ENCODE measurements around the gene SEMA4D.

SEMA4D gene

GRCh38 chr9:89413963-89414638 is 83.8 kb downstream of the SEMA4D start:
- DNase-seq (ENCODE audit: low read depth in 2 of 2), result no peak

DNA sequence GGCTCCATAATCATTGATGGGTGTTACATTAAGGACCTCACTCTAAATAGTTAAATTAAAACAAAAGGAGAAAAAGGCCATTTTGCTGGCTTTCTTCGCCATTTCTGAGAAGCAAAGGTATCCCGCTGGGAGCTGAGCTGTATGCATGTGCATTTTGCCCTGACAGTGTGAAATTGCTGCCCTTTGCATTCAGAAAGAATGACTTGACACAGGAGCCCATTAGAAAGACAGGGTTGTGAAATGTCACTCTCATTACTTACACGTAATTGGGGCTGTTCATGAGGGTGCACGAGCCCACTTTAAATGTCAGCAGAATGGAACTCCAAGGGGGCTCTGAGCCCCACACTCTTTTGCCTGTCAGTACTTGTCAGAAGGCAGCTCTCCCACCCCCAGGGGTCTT is 85.0 kb downstream of the SEMA4D start:
- DNase-seq (ENCODE audit: low read depth in 2 of 2), result no peak

GRCh38 chr9:89412541-89412940 is 85.4 kb downstream of the SEMA4D start:
- no peak for DNase-seq (ENCODE audit: low read depth in 2 of 2)

DNA sequence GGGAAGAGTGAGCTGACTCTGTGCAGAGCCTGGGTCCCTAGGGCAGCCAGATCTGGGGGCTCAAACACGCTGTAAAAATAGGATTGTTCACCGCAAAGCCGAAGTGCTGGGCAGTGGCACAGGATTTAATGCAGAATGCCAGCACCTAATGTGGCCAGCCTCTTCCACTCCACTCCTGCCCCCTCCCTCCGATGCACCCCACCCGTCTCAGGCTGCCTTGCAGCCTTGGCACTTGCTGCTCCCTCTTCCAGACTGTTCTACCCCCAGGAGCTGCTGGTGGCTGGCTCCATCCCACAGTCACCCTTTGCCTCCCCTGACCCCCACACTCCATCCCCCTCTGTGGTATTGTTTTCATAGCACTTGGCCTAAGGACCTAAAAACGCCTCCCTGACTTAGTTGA is 86.2 kb downstream of the SEMA4D start:
- DNase-seq (ENCODE audit: low read depth in 2 of 2), result no peak

DNA sequence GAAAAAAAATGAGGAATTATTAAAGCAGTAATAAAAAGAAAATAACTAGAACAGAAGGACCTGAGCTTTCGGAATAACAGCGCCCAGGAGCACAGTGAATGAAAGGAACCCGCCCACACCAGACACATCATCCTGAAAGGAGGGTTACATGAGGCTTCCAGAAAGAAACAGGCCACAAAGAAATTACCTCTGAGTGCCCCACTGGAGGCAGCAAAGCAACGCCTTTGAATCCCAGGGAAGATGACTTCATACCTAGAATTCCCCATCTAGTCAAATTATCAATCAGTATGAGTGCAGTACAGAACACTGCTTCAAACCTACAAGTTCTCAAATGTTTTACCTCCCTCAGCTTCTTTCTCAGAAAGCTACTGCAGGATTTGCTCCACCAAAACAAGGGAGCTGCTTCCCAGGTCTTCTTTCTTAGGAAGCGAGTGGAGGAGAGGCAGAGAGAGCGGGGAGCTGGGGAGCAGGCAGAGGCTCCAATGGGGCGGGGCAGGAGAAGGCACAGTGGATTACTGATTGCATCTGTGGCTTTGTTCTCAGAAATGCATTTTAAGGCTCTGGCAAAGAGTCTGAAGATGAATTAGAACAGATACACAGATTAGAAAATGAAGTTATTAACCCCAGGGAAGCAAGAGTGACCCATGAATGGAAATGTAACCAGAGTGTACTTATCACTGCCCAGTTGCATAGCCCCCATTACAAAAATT is 87.1 kb downstream of the SEMA4D start:
- no peak for DNase-seq (ENCODE audit: low read depth in 2 of 2)

- DNase-seq (ENCODE audit: low read depth in 2 of 2), result no peak
These were observed 87.9 kb downstream of the SEMA4D start for GRCh38 chr9:89410022-89410421.

DNA sequence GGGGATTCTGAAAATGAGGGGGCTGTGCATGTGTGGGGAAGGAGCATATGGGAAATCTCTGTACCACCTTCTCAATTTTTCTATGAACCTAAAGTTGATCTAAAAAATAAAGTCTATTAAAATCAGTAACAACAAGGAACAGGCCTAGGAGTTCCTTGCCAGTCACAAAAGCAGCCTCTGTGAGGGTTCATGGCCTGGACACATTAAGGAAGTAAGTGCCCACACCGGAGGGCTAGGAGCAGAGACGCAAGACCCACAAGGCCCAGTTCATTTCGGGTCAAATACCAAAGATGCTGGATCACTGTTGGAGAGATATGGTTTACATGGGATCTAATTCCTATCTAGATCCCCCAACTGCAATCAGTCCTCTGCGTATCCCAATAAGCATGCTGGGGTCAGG is 88.4 kb downstream of the SEMA4D start:
- DNase-seq (ENCODE audit: low read depth in 2 of 2), result no peak

GRCh38 chr9:89408628-89409101 is 89.2 kb downstream of the SEMA4D start:
- DNase-seq (ENCODE audit: low read depth in 2 of 2), result peak in 1 of 2 donors; percentile 57

DNA sequence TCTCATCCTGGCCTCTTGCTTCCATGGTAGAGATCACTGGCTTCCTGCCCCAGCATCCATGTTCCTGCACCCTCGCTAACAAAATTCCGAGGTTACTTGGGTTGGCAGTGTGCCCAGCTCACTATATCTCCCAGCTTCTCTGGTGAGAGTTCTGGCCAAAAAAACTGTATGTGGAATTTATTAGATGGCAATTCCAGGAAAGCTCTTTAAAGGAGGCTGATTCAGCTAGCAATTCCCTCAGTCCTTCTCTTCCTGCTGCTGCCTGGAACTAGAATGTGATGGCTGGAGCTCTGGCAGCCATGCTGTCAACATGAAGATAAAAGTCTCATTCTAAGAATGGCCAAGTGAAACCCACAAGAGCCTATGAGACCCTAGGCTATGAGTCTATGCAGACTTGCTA is 90.8 kb downstream of the SEMA4D start:
- DNase-seq (ENCODE audit: low read depth in 2 of 2), result no peak

GRCh38 chr9:89405826-89406225 is 92.1 kb downstream of the SEMA4D start:
- DNase-seq (ENCODE audit: low read depth in 2 of 2), result no peak

DNA sequence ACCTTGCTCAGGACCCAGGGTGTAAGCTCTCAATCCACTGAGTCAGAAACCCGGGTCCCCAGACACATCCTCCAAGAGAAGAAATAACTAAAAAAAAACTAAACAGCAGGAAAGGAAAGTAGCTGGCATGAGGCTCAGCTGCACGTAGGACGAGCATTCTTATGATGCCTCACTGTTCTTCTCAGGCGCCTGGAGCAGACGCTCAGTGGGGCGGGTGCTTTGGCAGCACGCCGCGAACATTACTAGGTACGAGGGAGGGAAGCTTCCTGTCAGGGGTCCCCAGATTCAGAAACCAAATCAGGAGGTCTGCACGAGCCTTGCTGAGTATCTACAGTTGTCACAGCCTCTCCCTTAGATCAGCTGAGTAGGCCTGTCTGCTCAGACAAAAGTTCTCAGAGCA is 93.8 kb downstream of the SEMA4D start:
- no peak for DNase-seq (ENCODE audit: low read depth in 2 of 2)

GRCh38 chr9:89402695-89403427 is 95.1 kb downstream of the SEMA4D start:
- DNase-seq (ENCODE audit: low read depth in 2 of 2), result no peak

- DNase-seq (ENCODE audit: low read depth in 2 of 2), result no peak
These were observed 97.4 kb downstream of the SEMA4D start for GRCh38 chr9:89400403-89401116.

DNA sequence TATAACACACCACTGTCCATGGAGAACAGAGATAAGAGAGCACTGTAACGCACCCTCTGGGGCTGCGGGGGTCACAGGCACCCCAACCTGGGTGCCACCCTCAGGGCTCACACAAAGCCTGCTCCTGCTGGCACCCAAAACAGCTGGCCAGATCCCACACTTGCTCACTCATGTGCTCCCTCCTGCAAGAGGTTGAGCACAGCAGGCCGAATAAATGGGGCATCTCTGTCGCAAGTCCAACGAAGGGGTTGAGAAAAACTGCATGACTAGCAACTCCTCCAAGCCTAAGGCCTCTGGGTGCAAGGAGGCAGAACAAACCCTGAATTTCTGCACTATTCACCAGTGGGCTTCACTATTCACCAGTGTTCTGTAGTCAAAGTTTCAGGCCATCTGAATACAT is 99.3 kb downstream of the SEMA4D start:
- DNase-seq (ENCODE audit: low read depth in 2 of 2), result no peak

- DNase-seq (ENCODE audit: low read depth in 2 of 2), result no peak
These were observed 100.4 kb downstream of the SEMA4D start for GRCh38 chr9:89397471-89397870.

DNA sequence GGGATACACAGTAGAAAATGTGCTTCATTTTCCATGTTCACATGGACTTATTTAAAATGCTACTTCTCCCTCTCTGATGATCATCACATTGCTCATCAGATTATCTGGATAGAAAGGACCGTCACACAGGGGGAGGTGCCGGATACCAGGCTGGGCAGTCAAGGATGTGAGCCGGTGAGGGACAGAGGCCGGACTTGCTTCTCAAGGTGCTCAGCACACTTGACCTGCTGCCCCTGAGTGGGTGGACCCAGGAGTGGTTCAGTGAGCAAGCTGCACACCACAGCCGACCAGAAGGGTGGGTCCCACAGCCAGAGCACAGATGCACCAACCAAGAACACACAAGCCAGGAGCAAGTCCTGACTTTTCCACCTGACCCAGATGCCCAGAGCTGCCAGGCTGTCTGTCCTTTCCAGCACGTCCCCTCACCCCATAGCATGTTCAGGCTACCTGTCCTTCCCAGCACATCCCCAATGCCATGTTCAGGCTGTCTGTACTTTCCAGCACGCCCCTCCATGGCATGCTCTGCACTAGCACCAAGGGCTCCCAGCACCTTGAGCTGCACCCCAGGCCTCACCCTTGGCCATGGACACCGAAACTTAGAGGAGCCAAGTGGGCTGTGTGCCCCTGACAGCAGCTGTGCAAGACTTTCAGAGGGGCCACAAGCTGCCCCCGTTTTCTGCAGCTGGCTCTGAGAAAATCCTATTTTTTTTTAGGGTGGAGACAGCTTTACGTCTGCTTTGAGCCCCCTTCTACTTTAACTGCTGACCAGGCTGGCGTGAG is 101.8 kb downstream of the SEMA4D start:
- no peak for DNase-seq (ENCODE audit: low read depth in 2 of 2)

GRCh38 chr9:89394412-89394811 is 103.5 kb downstream of the SEMA4D start:
- DNase-seq (ENCODE audit: low read depth in 2 of 2), result no peak

GRCh38 chr9:89391585-89391984 is 106.3 kb downstream of the SEMA4D start:
- DNase-seq (ENCODE audit: low read depth in 2 of 2), result no peak

DNA sequence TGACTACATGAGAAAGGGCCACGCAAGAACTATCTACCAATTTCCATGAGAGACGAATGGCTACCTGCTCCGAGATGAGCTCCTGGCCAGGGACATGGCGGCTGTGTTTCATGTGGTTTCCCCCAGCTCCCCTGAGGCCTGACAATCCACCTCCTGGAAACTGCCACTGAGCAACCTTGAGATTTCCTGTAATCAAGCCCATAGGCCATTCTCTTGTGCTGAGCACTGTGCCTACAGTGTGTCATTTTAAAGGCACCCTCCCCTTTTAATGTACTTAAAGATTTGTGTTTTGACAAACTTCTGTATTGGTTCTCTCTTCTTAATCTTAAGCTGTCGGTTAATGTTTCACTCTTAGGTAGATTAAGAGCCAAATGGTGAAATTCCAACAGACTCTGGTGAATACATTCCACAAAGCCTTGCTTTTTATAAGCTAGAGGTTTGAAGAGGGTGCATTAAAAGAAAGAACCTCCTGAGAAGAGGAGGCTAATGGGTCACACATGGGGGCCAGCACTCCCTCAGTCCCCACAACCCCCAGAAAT is 107.3 kb downstream of the SEMA4D start:
- DNase-seq (ENCODE audit: low read depth in 2 of 2), result no peak

- no peak for DNase-seq (ENCODE audit: low read depth in 2 of 2)
These were observed 107.8 kb downstream of the SEMA4D start for GRCh38 chr9:89390068-89390555.

- no peak for DNase-seq (ENCODE audit: low read depth in 2 of 2)
These were observed 109.1 kb downstream of the SEMA4D start for GRCh38 chr9:89388868-89389177.

Measured in activated CD8-positive, alpha-beta memory T cell treated with anti-CD3 and anti-CD28 coated beads for 4 hours (primary cell).